ENCODE data around the gene ANO2. TPM values are rescaled to one million over a fixed set of nuclear protein-coding genes. Genes with fewer than 3 reads are reported as not detected.

ANO2 gene
- total RNA-seq, 2 donors from 2014 or later: 14.3 to 28.5 TPM

- Histone ChIP-seq H3K4me3 (ENCODE audit: low read length) (no peak overlapping the region), H3K9ac (ENCODE audit: extremely low read depth, low read length, poor library complexity, severe bottlenecking) (no peak overlapping the region), H3K36me3 (ENCODE audit: control insufficient read depth, insufficient read depth, low read length) (peaks cover 39% of the 10 kb centered on the region), H3K4me1 (ENCODE audit: control insufficient read depth, insufficient read depth, low read length) (peaks cover under 1% of the 10 kb centered on the region), H3K9me3 (ENCODE audit: control insufficient read depth, low read length) (peaks cover 3% of the 10 kb centered on the region), H3K27ac (ENCODE audit: low read depth, low read length) (no peak overlapping the region), H3K27me3 (ENCODE audit: control insufficient read depth, insufficient read depth, low read length, poor library complexity, severe bottlenecking) (no peaks in the 10 kb centered on the region)
- H3K27ac Mint-ChIP-seq: no peak overlapping the region
- no peak for DNase-seq
- H3K4me1 Mint-ChIP-seq: peaks cover under 1% of the 10 kb centered on the region
- peaks cover 2% of the 10 kb centered on the region for H3K27me3 Mint-ChIP-seq (ENCODE audit: insufficient read depth)
- WGBS, 2 experiments (ENCODE audit: insufficient coverage in 1 of 2, insufficient read length in 1 of 2): 92 to 97% methylated on average over 3 to 5 of the region's 5 CpGs
- H3K36me3 Mint-ChIP-seq (ENCODE audit: low read depth): peaks cover 91% of the 10 kb centered on the region
- H3K9me3 Mint-ChIP-seq: no peaks in the 10 kb centered on the region
- H3K4me3 Mint-ChIP-seq: no peak overlapping the region
- TF ChIP-seq, protein P1, sequence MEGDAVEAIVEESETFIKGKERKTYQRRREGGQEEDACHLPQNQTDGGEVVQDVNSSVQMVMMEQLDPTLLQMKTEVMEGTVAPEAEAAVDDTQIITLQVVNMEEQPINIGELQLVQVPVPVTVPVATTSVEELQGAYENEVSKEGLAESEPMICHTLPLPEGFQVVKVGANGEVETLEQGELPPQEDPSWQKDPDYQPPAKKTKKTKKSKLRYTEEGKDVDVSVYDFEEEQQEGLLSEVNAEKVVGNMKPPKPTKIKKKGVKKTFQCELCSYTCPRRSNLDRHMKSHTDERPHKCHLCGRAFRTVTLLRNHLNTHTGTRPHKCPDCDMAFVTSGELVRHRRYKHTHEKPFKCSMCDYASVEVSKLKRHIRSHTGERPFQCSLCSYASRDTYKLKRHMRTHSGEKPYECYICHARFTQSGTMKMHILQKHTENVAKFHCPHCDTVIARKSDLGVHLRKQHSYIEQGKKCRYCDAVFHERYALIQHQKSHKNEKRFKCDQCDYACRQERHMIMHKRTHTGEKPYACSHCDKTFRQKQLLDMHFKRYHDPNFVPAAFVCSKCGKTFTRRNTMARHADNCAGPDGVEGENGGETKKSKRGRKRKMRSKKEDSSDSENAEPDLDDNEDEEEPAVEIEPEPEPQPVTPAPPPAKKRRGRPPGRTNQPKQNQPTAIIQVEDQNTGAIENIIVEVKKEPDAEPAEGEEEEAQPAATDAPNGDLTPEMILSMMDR (conservative IDR thresholded peaks at IDR 0.05): no peak
These were observed 9.0 kb upstream of the ANO2 start for GRCh38 chr12:5953835-5954586.

DNA sequence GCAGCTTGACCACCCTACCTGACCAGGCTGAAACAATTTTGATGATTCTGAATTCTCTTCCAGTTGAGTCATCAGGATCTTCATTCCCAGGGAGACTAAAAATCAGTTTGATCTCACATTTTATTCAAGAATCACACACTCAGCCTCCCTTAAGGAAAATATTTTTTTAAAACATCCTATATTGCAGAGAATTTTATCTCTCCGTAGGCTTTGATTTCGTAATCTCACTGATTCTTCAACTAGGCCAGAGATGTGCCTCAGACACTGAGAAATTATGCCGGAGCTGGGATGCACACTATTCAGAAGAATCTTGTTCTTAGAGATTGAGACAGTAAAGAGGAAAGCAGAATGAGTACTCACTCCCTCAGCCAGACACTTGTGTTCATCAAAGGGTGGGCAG is 7.0 kb upstream of the ANO2 start:
- Mint-ChIP-seq H3K36me3 (ENCODE audit: low read depth) (peaks cover 93% of the 10 kb centered on the region), H3K27me3 (ENCODE audit: insufficient read depth) (peaks cover 18% of the 10 kb centered on the region), H3K27ac (no peak overlapping the region)

GRCh38 chr12:5948696-5949095 is 3.6 kb upstream of the ANO2 start:
- Mint-ChIP-seq H3K36me3 (ENCODE audit: low read depth) (peaks cover 82% of the 10 kb centered on the region), H3K27ac (no peak overlapping the region), H3K4me3 (no peak overlapping the region), H3K4me1 (peaks cover 21% of the 10 kb centered on the region), H3K27me3 (ENCODE audit: insufficient read depth) (peaks cover 38% of the 10 kb centered on the region), H3K9me3 (no peaks in the 10 kb centered on the region)
- Histone ChIP-seq H3K4me3 (ENCODE audit: low read length) (no peak overlapping the region), H3K4me1 (ENCODE audit: control insufficient read depth, insufficient read depth, low read length) (peaks cover 3% of the 10 kb centered on the region), H3K27ac (ENCODE audit: low read depth, low read length) (no peak overlapping the region), H3K9ac (ENCODE audit: extremely low read depth, low read length, poor library complexity, severe bottlenecking) (no peak overlapping the region), H3K27me3 (ENCODE audit: control insufficient read depth, insufficient read depth, low read length, poor library complexity, severe bottlenecking) (peaks cover 14% of the 10 kb centered on the region), H3K36me3 (ENCODE audit: control insufficient read depth, insufficient read depth, low read length) (peaks cover 40% of the 10 kb centered on the region), H3K9me3 (ENCODE audit: control insufficient read depth, low read length) (no peaks in the 10 kb centered on the region)
- TF ChIP-seq, protein P1 (conservative IDR thresholded peaks at IDR 0.05): no peak
- 85 to 95% methylated on average over 3 of the region's 3 CpGs for WGBS, 2 experiments (ENCODE audit: insufficient coverage in 1 of 2, insufficient read length in 1 of 2)
- DNase-seq: no peak

More for the DNA sequence above, 7.0 kb upstream of the ANO2 start:
- WGBS, 2 experiments (ENCODE audit: insufficient coverage in 1 of 2, insufficient read length in 1 of 2): 90 to 97% methylated on average over 3 of the region's 3 CpGs
- TF ChIP-seq, protein P1 (conservative IDR thresholded peaks at IDR 0.05): no peak
- H3K4me1 ChIP-seq (ENCODE audit: control insufficient read depth, insufficient read depth, low read length): peaks cover 3% of the 10 kb centered on the region
- H3K4me1 Mint-ChIP-seq: peaks cover 9% of the 10 kb centered on the region
- DNase-seq: no peak
- no peak overlapping the region for H3K9ac ChIP-seq (ENCODE audit: extremely low read depth, low read length, poor library complexity, severe bottlenecking)
- no peaks in the 10 kb centered on the region for H3K9me3 ChIP-seq (ENCODE audit: control insufficient read depth, low read length)
- H3K27me3 ChIP-seq (ENCODE audit: control insufficient read depth, insufficient read depth, low read length, poor library complexity, severe bottlenecking): no peaks in the 10 kb centered on the region
- H3K36me3 ChIP-seq (ENCODE audit: control insufficient read depth, insufficient read depth, low read length): peaks cover 46% of the 10 kb centered on the region
- H3K4me3 Mint-ChIP-seq: no peak overlapping the region
- no peak overlapping the region for H3K4me3 ChIP-seq (ENCODE audit: low read length)
- no peaks in the 10 kb centered on the region for H3K9me3 Mint-ChIP-seq
- no peak overlapping the region for H3K27ac ChIP-seq (ENCODE audit: low read depth, low read length)

Measured in endodermal cell (in vitro differentiated cells).